IPS-18c (cell line): ENCODE measurements around the gene NOL12.
"Not testable (repeated sequence)": the region's sequence is repeated elsewhere in the genome, so short reads cannot be mapped to it uniquely, and the experiment has no call there.

ENCODE experiments used
- H3K4me3 ChIP-seq: 2 replicates; pipeline ENCODE4 v1.7.0; 2013; ENCODE audit warnings: low read depth, mild to moderate bottlenecking, low read length, moderate library complexity; ENCODE audit not compliant: insufficient read depth
- H3K9me3 ChIP-seq: one replicate; pipeline ENCODE4 v1.6.1; 2013; ENCODE audit warnings: mild to moderate bottlenecking, low read length, moderate library complexity; ENCODE audit not compliant: control insufficient read depth, insufficient read depth

NOL12 gene

DNA sequence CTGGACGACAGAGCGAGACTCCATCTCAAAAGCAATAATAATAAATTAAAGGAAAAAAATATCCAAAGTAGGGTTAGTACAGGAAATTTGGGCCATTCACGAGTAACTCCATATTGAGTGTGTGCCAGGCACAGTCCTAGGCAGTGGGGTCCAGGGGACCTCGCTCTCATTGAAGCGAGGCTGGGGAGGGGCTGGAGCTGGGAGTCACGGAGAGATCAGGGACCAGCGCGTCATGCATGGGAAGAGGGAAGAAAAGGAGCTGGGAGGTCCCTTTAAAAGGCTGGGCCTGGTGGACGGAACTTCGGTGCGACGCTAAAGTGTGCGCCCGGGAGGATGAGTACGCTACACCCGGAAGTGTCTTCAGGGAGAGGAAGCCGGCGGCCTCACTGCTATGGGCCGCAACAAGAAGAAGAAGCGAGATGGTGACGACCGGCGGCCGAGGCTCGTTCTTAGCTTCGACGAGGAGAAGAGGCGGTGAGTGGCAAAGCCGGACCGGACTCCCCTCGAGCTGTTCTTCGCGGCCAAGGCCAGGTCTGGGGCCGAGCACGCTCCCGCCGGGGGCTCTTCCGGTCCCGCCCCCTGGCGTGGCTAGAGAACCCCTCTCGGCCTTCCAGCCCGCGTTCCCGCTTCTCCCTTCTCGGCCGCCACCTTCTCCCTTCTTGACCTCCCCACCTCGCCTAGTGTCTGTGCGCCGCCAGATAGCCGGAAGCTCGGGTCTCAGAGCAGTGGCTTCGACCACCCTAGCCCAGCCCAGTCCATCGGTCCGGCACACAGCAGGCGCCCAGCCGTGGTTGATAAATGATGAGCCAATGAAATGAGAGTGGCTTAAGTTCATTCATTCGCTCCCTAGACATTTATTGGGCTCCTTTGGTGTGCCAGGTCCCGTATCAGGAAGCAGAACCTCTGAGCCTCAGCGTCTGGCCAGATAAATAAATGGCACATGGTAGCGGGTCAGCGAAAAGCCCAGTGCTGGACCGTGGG is at the start of gene NOL12:
NOL12 (plus strand) TSS at position 342 of the 981 bp plus-strand sequence; CDS start at position 392, 50 bp downstream.
- H3K4me3 ChIP-seq, result peak within 1 kb of the TSS; percentile 96
- no peaks in the 10 kb centered on the region for H3K9me3 ChIP-seq

DNA sequence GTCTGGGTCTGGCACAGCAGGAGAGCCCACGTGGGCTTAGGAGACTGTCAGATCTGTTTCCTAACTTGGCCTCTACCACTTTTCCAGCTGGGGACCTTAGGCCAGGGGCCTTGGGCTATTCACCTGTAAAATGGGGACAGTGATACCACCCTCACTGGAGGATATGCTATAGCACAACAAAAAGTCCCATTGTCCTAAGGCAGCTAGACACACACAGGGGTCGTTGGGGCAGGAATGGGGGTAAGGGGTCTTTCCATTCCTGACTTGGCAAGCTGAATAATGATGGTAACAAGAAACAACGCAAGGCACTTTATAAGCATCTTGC is 49.2 kb upstream of the NOL12 start:
- H3K4me3 ChIP-seq, result no peak overlapping the region
- H3K9me3 ChIP-seq, result no peaks in the 10 kb centered on the region

- H3K9me3 ChIP-seq, result no peaks in the 10 kb centered on the region
- peak overlapping the region; percentile 1; the same call in 1 of the 2 replicates for H3K4me3 ChIP-seq
Measured at GRCh38 chr22:37638391-37639069, 47.6 kb upstream of the NOL12 start.

GRCh38 chr22:37639070-37639760 is 46.9 kb upstream of the NOL12 start, which contains the start of gene SH3BP1:
Gene SH3BP1 (plus strand): TSS chr22:37639669. CDS start chr22:37639788, 119 bp downstream.
- Histone ChIP-seq H3K4me3 (peak within 1 kb of the TSS; percentile 55), H3K9me3 (no peaks in the 10 kb centered on the region)

DNA sequence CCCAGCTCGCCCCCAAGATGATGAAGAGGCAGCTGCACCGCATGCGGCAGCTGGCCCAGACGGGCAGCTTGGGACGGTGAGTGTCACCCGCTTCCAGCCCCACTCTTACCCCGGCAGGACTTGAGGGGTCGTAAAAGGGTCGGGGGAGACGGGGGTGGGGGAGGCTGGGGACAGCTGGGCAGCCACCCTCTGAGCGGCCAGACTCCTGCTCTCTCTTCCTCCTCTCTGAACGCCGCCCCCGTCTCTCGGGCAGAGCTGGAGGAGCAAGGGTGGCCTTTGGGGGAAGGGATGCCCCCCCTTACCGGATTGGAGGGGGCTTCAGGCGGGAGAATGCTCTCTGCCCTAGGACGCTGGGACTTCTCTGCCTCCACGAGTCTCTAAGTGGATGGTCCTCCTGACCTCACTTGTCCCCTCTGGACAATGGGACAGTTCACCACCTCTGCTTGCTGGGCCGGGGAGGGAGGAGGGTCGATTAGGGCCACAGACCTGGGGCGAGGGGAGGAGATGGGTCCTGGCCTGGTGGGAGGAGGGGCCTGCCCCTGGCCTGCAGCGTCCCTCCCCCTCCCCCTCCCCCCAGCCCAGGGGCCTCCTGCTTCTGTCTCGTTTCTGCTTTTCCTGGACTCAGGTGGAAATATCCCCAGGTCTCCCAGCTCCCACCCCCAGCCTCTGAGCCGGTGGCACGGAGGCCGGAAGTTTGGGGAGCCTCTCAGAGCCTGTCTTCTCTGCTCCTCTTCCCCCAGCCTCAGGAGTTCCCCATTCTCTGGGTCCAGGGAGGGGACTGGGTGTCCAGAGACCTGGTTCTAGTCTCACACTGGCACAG is 46.2 kb upstream of the NOL12 start:
- Histone ChIP-seq H3K9me3 (no peaks in the 10 kb centered on the region), H3K4me3 (peak overlapping the region; percentile 55)

DNA sequence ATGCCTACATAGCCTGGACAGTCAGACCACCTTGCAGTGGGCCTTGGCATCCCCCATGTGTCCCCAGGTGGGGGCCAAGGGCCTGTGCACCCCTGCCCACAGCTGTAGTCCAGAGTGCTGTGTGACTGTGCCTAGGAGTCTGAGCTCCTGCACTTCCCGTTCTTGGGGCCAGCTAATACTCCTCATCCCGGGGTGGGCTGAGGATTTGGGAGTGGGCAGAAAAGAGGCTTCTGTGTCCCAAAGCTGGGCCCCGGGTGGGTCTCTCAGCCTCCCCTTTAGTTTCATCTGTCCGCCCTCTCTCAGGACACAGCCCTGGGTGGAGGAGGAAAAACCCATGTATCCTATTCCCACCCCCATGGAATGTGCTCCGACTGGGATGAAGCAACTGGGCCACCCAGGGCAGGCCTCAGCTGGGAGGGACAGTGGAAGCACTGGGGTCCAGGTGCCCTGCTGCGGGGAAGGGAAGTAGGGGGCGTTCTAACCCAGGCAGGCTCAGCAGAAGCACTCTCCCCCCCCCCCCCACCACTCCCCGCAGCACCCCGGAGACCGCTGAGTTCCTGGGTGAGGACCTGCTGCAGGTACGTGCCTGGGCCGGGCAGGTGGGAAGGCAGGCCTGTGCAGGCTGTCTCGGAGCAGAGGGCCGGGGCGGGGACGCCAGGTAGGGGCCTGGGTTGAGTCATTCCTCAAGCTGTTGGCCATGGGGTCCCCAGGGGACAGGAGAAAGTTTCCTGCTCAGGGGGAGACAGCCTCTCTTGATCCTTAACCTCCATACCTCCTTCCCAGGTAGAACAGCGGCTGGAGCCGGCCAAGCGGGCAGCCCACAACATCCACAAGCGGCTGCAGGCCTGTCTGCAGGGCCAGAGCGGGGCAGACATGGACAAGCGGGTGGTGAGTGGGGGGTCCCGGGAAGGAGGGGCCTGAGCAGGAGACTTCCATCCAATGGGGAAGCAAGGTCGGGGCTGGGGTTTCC is 45.3 kb upstream of the NOL12 start:
- Histone ChIP-seq H3K4me3 (peak overlapping the region; percentile 55), H3K9me3 (no peaks in the 10 kb centered on the region)

- Histone ChIP-seq H3K9me3 (no peaks in the 10 kb centered on the region), H3K4me3 (no peak overlapping the region)
Measured at GRCh38 chr22:37641561-37641949, 44.6 kb upstream of the NOL12 start.

DNA sequence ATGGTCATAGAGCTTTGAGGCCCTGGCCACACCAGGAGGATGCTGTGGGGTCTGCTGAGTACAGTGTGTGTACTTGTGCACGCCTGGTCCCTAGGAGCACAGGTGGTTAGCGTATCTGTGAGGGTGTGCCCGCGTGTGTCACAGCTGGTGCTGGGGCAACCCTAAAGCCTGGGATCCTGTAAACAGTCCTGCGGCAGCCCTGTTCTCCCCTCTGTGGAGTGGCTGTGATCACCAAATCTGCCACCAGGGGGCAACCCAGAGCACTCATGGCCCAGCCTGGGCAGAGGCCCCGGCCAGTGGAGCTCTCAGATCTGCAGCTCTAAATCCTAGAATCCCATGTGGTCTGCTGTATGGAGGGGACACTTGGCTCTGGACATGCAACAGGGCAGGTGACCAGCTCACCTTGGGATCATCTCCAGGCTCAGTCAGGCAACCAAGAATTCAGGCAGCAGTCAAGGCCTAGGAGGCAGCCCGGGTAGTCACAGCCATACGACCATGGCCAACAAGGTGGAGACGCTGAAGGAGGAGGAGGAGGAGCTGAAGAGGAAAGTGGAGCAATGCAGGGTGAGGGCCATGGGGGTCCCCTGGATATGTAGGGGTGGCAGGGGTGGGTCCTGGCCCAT is 42.8 kb upstream of the NOL12 start:
- H3K9me3 ChIP-seq, result no peaks in the 10 kb centered on the region
- H3K4me3 ChIP-seq, result no peak overlapping the region

GRCh38 chr22:37647317-37647716 is 38.8 kb upstream of the NOL12 start:
- Histone ChIP-seq H3K4me3 (no peak overlapping the region), H3K9me3 (no peaks in the 10 kb centered on the region)

DNA sequence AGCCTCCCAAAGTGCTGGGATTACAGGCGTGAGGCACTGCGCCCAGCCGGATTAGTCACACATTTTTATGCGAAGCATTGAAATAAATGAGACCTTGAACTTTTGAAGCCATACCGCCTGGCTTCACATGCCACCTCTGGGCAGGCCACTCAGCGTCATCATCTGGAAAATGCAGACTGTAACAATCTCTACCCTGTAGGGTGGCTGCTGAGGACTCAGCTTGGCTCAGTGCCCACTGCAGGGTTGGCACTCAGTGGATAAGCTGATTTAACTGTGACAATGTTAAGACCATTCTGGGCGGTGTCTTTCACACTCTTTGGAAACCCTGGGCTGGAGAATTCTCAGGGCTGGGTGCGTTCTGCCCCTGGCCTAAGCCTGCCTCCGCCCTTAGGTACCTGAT is 38.2 kb upstream of the NOL12 start:
- H3K4me3 ChIP-seq, result no peak overlapping the region

GRCh38 chr22:37650463-37651136 is 35.5 kb upstream of the NOL12 start:
- H3K9me3 ChIP-seq, result no peaks in the 10 kb centered on the region
- H3K4me3 ChIP-seq, result no peak overlapping the region

More for the DNA sequence above, 38.2 kb upstream of the NOL12 start:
- no peaks in the 10 kb centered on the region for H3K9me3 ChIP-seq

DNA sequence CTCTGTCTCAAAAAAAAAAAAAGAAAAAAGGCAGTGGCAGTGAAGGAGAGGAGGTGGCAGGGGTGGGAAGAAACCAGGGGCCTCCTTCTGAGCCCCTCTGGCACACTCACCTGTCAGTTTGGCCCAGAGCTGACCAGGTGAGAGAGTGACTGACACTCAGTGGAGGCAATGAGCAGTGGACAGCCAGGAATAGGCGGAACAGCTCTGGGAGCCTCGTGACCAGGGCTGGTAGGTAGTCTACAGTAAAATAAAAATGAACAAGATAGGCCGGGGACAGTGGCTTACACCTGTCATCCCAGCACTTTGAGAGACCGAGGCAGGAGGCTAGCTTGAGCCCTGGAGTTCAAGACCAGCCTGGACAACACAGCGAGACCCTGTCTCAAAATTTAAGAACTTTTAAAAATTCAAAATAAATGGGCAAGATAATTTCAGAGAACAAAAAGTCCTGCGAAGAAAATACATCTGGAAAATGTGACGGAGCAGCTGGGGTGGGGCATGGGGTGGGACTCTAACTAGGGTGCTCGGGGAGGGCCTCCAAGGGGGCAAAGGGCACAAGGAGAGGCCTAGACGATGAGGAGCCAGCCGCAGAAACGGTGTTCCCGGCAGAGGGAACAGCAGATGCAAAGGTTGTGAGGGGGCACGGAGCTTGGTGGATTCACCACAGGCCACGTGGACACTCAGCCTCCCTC is 31.4 kb upstream of the NOL12 start:
- Histone ChIP-seq H3K9me3 (no peaks in the 10 kb centered on the region), H3K4me3 (no peak overlapping the region)

DNA sequence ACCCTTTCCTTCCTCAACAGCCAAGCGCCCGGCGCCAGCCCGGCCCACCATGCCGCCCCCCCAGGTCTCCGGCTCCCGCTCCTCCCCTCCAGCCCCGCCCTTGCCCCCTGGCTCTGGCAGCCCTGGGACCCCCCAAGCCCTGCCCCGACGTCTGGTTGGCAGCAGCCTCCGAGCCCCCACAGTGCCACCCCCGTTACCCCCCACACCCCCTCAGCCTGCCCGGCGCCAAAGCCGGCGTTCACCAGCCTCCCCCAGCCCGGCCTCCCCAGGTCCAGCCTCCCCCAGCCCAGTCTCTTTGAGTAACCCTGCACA is 30.9 kb upstream of the NOL12 start:
- Histone ChIP-seq H3K9me3 (no peaks in the 10 kb centered on the region), H3K4me3 (no peak overlapping the region)

DNA sequence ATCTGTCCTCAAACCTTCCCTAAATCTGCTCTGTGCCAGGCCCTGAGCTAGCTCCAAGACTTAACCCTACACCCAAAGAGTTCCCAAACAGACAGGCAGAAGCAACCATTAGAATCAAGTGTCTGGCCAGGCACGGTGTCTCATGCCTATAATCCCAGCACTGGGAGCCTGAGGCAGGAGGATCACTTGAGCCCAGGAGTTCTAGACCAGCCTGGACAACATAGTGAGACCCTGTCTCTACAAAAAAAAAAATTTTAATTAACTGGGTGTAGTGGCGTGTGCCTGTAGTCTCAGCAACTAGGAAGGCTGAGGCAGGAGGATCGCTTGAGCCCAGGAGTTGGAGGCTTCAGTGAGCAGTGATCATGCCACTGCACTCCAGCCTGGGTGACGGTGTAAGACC is 29.6 kb upstream of the NOL12 start:
- H3K9me3 ChIP-seq, H3K4me3 ChIP-seq: not testable (repeated sequence)
